Measurements from ENCODE around the gene KLHDC1.

DNA sequence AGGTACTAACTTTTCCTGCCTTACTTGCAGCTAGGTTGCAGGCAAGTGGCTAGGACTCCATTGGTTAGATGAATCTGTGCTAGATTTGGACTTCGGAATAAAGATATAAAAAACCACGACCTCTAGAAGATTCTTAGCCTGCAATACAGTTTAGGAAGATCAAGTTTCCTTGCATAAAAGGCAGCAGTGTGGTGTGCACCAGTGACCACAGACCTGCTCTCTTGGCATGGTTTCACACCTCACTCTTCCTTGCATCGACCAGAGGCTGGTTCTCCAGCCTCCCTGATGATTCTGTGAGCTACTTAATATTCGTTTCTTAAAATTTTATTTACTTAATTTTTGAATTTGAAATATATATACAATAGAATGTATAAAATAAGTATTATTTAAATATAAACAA lies 9.8 kb downstream of the KLHDC1 start:
- TF ChIP-seq, protein P1, sequence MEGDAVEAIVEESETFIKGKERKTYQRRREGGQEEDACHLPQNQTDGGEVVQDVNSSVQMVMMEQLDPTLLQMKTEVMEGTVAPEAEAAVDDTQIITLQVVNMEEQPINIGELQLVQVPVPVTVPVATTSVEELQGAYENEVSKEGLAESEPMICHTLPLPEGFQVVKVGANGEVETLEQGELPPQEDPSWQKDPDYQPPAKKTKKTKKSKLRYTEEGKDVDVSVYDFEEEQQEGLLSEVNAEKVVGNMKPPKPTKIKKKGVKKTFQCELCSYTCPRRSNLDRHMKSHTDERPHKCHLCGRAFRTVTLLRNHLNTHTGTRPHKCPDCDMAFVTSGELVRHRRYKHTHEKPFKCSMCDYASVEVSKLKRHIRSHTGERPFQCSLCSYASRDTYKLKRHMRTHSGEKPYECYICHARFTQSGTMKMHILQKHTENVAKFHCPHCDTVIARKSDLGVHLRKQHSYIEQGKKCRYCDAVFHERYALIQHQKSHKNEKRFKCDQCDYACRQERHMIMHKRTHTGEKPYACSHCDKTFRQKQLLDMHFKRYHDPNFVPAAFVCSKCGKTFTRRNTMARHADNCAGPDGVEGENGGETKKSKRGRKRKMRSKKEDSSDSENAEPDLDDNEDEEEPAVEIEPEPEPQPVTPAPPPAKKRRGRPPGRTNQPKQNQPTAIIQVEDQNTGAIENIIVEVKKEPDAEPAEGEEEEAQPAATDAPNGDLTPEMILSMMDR (IDR thresholded peaks at IDR 0.05) = no peak
- TF ChIP-seq EP300 (IDR thresholded peaks at IDR 0.05; ENCODE audit: borderline replicate concordance in 1 of 2, low read depth in 1 of 2, low read length in 1 of 2) (no peak), EZH2phosphoT487 (IDR thresholded peaks at IDR 0.05; ENCODE audit: borderline replicate concordance, low read depth) (no peak), RCOR1 (IDR thresholded peaks at IDR 0.05; ENCODE audit: low read length) (no peak), RFX5 (IDR thresholded peaks at IDR 0.05; ENCODE audit: low read length) (no peak), GABPA (IDR thresholded peaks at IDR 0.05; ENCODE audit: low read depth) (no peak), NRF1 (IDR thresholded peaks at IDR 0.05; ENCODE audit: low read depth, low read length) (no peak), JUND (IDR thresholded peaks at IDR 0.05) (no peak), YY1 (IDR thresholded peaks at IDR 0.05; ENCODE audit: low read depth) (no peak), MXI1 (IDR thresholded peaks at IDR 0.05; ENCODE audit: low read depth, low read length) (no peak)
- TF ChIP-seq, protein P2, sequence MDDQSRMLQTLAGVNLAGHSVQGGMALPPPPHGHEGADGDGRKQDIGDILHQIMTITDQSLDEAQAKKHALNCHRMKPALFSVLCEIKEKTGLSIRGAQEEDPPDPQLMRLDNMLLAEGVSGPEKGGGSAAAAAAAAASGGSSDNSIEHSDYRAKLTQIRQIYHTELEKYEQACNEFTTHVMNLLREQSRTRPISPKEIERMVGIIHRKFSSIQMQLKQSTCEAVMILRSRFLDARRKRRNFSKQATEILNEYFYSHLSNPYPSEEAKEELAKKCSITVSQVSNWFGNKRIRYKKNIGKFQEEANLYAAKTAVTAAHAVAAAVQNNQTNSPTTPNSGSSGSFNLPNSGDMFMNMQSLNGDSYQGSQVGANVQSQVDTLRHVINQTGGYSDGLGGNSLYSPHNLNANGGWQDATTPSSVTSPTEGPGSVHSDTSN (IDR thresholded peaks at IDR 0.05) = no peak
- TF ChIP-seq, protein P3, sequence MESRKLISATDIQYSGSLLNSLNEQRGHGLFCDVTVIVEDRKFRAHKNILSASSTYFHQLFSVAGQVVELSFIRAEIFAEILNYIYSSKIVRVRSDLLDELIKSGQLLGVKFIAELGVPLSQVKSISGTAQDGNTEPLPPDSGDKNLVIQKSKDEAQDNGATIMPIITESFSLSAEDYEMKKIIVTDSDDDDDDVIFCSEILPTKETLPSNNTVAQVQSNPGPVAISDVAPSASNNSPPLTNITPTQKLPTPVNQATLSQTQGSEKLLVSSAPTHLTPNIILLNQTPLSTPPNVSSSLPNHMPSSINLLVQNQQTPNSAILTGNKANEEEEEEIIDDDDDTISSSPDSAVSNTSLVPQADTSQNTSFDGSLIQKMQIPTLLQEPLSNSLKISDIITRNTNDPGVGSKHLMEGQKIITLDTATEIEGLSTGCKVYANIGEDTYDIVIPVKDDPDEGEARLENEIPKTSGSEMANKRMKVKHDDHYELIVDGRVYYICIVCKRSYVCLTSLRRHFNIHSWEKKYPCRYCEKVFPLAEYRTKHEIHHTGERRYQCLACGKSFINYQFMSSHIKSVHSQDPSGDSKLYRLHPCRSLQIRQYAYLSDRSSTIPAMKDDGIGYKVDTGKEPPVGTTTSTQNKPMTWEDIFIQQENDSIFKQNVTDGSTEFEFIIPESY (IDR thresholded peaks at IDR 0.05; ENCODE audit: borderline replicate concordance, low read depth) = no peak

Measured in SK-N-SH (cell line).